ENCODE data around the gene FOLR1. TPM values are rescaled to one million over a fixed set of nuclear protein-coding genes. Genes with fewer than 3 reads are reported as not detected.

The FOLR1 gene
- total RNA-seq, 1 experiment from 2014 or later: 4.8 TPM

- no peaks in the 10 kb centered on the region for H3K79me2 ChIP-seq (ENCODE audit: insufficient read depth, low read length)
- POLR2A ChIA-PET: interaction anchor here (0.9 kb wide), 1 partner anchor 126 kb away, joined by 3 read pairs; the partner anchor contains the start of gene ANAPC15
- H3K27me3 ChIP-seq (ENCODE audit: insufficient read depth, low read length): no peaks in the 10 kb centered on the region
- no peak overlapping the region for H3K9ac ChIP-seq (ENCODE audit: low read length)
- H3K9me3 ChIP-seq (ENCODE audit: control insufficient read depth in 1 of 2, insufficient read depth in 1 of 2, low read depth in 1 of 2, low read length in 2 of 2): no peaks in the 10 kb centered on the region
- no peaks in the 10 kb centered on the region for H3K9me2 ChIP-seq (ENCODE audit: insufficient read depth)
- no peak overlapping the region for H3K4me3 ChIP-seq (replicated peaks in 1 of 2; ENCODE audit: low read depth in 1 of 2, low read length in 2 of 2)
- DNase-seq (ENCODE audit: low read depth, low spot score) (peak; percentile 44), ATAC-seq (peak; percentile 94)
- H3K36me3 ChIP-seq (ENCODE audit: control insufficient read depth in 1 of 2, insufficient read depth in 2 of 2, low read length in 2 of 2): peaks cover 5 to 9% of the 10 kb centered on the region in 2 experiments; a peak in 2 of 4 replicates
- H2AFZ ChIP-seq (ENCODE audit: low read depth, low read length, poor library complexity, severe bottlenecking): no peak overlapping the region
- H3K4me1 ChIP-seq (ENCODE audit: control insufficient read depth in 1 of 2, insufficient read depth in 2 of 2, low read length in 2 of 2): peaks cover 0 to 4% of the 10 kb centered on the region in 2 experiments; a peak in 1 of 4 replicates
- H4K20me1 ChIP-seq (ENCODE audit: insufficient read depth): no peaks in the 10 kb centered on the region
- CTCF ChIA-PET: interaction anchor here (0.6 to 1.4 kb wide), 12 partner anchors 9 to 259 kb away, joined by 3 to 10 read pairs (median 4); partner anchors contain the start of gene CLPB
- BruUV-seq (replicated peaks): no TSS peak
- no peak overlapping the region for H3K4me2 ChIP-seq (ENCODE audit: low read length)
- RAD21 ChIA-PET (ENCODE audit: low non-redundant PET in 1 of 2, low total read pairs in 2 of 2, uncharacterized antibody in 2 of 2, unreplicated experiment in 2 of 2): interaction anchor here in 1 of 2 experiments (1.2 kb wide), 1 partner anchor 176 kb away, joined by 3 read pairs; no protein-coding TSS in a partner anchor
- intact Hi-C loops (cut with micrococcal nuclease): loop anchor here (1.0 kb wide), 1 partner anchor 213 kb away; no protein-coding TSS in a partner anchor
- TF ChIP-seq JUND (IDR thresholded peaks at IDR 0.05) (no peak), RAD21 (IDR thresholded peaks at IDR 0.05; ENCODE audit: low read depth) (peak; percentile 72), POLR2AphosphoS5 (IDR thresholded peaks at IDR 0.05; ENCODE audit: low read depth, low read length) (peak; percentile 7; the same call in 1 of the 2 replicates), YY1 (IDR thresholded peaks at IDR 0.05; ENCODE audit: extremely low read depth, insufficient replicate concordance, low read depth, low read length) (no peak), FOSL1 (IDR thresholded peaks at IDR 0.05; ENCODE audit: low read depth) (no peak)
- TF ChIP-seq, protein P1, sequence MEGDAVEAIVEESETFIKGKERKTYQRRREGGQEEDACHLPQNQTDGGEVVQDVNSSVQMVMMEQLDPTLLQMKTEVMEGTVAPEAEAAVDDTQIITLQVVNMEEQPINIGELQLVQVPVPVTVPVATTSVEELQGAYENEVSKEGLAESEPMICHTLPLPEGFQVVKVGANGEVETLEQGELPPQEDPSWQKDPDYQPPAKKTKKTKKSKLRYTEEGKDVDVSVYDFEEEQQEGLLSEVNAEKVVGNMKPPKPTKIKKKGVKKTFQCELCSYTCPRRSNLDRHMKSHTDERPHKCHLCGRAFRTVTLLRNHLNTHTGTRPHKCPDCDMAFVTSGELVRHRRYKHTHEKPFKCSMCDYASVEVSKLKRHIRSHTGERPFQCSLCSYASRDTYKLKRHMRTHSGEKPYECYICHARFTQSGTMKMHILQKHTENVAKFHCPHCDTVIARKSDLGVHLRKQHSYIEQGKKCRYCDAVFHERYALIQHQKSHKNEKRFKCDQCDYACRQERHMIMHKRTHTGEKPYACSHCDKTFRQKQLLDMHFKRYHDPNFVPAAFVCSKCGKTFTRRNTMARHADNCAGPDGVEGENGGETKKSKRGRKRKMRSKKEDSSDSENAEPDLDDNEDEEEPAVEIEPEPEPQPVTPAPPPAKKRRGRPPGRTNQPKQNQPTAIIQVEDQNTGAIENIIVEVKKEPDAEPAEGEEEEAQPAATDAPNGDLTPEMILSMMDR (IDR thresholded peaks at IDR 0.05 in 2 of 3, conservative IDR thresholded peaks at IDR 0.05 in 1 of 3; ENCODE audit: borderline replicate concordance in 1 of 3, insufficient read depth in 1 of 3, low read depth in 2 of 3, low read length in 2 of 3): peak; percentile 62 to 92 (median 86); a peak in 5 of 6 replicates
- TF ChIP-seq, protein P2, sequence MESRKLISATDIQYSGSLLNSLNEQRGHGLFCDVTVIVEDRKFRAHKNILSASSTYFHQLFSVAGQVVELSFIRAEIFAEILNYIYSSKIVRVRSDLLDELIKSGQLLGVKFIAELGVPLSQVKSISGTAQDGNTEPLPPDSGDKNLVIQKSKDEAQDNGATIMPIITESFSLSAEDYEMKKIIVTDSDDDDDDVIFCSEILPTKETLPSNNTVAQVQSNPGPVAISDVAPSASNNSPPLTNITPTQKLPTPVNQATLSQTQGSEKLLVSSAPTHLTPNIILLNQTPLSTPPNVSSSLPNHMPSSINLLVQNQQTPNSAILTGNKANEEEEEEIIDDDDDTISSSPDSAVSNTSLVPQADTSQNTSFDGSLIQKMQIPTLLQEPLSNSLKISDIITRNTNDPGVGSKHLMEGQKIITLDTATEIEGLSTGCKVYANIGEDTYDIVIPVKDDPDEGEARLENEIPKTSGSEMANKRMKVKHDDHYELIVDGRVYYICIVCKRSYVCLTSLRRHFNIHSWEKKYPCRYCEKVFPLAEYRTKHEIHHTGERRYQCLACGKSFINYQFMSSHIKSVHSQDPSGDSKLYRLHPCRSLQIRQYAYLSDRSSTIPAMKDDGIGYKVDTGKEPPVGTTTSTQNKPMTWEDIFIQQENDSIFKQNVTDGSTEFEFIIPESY (IDR thresholded peaks at IDR 0.05; ENCODE audit: extremely low read depth, insufficient replicate concordance, low read length): no peak
- no peak overlapping the region for H3K27ac ChIP-seq (ENCODE audit: low read depth, low read length)
Measured at GRCh38 chr11:72238040-72238450, 46.1 kb downstream of the FOLR1 start.

Measured in HCT116 (cell line).